RKO (cell line): ENCODE measurements around the gene SNAPC4.
"Not testable (repeated sequence)": the region's sequence is repeated elsewhere in the genome, so short reads cannot be mapped to it uniquely, and the experiment has no call there.

Source experiments
- DNase-seq: peaks from one replicate; pipeline ENCODE4 v3.0.0-alpha.2; 2016; ENCODE audit warnings: low spot score

SNAPC4 gene

DNA sequence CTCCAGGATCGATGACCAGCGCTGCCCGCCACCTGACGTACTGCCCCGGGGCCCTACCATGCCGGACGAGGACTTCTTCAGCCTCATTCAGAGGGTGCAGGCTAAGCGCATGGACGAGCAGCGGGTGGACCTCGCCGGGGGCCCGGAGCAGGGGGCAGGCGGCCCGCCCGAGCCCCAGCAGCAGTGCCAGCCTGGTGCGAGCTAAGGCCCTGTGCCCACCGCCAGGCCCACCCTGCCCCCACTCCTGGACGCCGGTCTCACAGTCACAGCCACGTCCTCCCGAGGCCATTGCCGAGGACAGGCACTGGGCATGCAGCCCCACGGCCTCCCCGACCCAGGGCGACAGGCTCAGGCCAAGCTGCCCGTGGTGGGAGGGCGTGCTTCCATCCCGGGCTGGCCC lies 42.0 kb downstream of the SNAPC4 start:
- DNase-seq: no peak

DNA sequence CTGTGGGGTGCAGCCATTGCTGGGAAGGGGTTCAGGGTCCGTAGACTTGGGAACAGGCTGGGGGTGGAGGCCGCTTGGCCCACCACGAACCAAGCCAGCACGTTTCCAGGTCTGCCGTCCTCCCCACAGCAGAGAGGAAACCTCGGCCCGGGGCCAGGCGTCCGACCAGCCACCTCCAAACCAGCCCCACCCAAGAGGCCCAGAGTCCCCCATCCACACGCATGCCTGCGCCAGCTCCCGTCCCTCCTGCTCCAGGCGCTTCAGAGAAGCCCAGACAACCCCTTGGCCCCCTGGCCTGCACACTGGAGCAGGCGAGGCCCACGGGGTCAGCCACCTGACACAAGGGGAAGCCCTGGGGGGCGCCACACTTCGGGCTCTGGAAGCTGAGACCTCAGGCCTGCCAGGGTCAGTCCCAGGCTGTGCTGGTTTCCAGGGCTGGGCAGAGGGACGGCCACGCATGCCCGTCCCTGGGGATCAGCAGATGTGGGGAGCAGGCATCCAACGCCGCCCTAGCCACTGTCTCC lies 42.7 kb downstream of the SNAPC4 start:
- no peak for DNase-seq

DNA sequence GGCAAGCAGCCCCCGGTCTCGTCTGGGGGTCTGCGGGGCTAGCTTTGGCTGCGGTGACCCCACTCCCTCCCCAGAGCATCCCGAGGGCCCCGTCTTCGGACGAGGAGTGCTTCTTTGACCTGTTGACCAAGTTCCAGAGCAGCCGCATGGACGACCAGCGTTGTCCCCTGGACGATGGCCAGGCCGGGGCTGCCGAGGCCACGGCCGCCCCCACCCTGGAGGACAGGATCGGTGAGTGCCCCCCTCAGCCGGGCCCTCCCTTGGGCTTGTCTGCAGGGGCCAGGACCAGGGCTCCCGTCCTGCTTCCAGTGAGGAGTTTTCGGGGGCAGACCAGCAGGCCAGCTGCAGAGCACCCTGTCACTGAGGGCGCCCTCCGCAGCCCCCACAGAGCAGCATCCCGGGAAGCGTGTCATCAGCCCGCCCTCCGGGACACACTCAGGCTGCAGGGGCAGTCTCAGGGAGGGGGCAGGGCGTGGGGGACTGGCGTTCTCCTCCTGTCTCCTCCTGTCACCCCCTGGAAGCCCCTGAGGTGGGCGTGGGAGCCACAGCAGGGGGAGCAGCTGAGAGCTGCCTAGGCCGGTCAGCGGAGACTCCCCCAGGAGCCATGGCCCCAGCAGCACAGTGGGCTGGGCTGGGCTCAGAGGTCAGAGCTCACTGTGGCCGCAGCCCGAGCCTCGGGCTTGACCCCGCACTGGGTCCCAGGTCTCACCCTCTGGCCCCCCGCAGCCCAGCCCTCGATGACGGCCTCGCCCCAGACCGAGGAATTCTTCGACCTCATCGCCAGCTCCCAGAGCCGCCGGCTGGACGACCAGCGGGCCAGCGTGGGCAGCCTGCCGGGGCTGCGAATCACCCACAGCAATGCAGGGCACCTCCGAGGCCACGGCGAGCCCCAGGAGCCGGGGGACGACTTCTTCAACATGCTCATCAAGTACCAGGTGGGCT lies 44.1 kb downstream of the SNAPC4 start:
- DNase-seq: no peak

DNA sequence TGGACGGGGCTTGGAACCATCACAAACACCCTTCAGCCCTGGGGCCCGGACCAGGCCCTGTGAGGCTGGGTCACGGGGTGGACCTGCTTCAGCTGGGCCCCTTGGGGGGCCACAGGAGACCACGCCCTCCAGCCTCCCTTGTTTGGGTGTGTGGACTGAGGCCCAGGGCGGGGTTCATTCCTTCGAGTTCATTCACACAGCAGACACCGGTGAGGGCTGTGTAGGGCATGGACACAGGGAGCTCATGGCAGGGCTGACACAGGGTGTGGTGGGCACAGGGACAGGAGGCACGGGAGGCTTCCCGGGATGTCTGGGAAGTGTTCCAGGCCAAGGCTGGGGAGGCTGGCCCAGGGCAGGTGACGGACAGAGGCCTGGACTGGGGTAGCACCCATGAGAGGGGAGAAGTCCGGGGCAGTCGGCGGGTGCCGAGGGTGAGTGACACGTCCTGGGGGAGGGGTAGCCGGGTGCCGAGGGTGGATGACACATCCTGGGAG lies 45.3 kb downstream of the SNAPC4 start:
- peak; percentile 45 for DNase-seq

DNA sequence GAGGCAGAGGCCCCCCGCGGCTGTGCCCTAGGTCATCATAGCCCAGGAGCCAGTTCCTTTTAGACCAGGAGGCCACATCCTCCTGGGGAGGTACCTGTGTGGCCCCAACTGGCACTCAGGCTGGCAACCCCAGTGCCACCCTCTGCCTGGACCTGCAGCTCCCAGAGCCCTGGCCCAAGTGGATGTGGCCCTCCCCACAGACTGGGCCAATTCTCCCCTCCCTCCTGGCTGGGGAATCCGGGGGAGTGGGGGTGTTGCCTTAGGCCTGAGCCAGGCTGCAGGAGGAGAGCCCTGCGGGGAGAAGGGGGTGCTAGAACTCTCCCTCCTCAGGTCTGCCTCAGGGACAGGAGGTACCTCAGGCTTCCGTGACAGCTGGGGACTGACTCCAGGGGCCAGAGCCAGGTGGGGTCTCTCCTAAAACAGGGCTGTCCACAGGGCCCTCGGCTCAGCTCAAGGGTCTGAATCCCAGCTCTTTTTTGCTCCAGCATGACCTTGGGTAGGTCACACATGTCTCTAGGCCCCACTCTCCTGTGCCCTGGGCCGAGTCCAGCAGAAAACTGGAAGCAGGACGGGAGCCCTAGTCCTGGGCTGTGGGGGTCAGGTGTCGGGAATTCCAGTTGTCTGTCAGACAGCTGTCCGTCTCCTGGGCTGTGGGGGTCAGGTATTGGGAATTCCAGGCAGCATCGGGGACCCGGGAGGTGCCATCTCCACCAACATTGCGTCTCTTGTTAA lies 46.0 kb downstream of the SNAPC4 start:
- no peak for DNase-seq

DNA sequence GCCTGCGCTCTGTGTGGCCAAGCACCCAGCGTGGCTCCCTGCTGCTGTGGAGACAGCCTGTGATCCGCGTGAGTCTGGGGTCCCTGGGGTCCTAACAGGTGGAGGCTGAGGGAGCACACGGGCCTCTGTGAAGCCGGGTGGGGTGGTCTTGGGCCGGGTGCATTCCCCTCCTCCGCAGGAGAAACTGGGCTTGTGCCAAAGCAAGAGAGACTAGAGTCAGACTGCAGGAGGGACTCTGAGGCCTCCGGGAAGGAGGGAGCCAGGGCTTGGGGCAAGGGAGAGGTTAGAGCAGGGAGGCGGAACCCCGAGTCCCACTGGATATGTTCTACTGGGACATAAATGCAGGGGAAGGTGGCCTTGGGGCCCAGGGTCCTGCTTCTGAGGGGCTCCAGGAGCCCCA lies 46.9 kb downstream of the SNAPC4 start:
- DNase-seq: no peak

DNA sequence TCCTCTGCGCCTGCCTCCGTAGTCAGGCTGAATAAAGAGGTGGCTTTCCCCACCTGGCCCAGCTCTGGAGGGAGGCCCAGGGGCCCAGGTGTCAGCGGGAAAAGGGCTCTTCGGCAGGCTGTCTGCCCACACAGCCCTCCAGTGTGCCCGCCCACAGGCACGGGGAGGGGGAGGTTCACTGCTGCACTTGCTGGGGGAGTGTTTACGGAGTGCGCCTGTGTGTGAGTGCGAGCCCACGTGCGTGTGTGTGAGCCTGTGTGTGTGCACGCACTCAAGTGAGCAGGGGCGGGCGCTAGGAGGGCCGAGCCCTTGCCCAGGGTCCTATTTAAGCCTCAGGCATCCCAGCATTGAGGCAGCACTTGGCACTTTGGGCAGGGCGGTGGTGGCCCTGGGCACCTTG lies 47.3 kb downstream of the SNAPC4 start:
- no peak for DNase-seq

DNA sequence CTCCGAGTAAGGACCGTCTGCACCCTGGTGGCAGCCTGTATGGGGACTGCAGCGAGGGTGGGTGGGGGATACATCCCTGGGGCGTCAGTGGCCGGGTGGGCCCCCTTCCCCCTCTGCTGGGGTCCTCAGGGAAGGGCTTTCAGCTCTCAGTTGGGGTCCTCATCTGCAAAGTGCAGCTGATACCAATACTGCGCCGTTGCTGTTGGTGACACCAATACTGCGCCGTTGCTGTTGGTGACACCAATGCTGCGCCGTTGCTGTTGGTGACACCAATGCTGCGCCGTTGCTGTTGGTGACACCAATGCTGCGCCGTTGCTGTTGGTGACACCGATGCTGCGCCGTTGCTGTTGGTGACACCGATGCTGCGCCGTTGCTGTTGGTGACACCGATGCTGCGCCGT lies 48.1 kb downstream of the SNAPC4 start:
- DNase-seq: not testable (repeated sequence)

DNA sequence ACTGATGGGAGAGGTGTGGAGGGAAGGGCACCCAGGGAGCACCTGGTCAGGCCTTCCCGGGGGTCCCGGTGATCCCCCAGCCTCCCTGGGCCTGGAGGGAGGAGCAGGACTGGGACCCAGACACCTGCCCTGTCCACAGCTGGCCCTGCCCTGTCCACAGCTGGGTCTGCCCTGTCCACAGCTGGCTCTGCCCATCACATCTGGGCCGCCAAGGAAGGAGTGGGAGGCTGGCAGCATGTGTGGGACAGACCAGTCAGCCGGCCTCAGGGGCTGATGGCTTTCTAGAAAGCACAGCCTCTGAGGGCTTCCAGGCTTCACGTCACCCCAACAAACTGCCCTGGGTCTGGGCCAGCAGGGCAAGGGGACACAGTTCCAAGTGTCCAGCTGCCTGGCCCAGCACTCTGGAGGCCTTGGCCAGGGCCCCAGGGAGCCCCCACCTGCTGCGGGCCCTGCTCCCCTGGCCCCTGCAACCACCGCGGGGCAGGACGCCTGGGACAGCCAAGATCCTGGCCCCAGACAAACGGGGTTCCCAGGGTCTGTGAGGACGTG lies 48.6 kb downstream of the SNAPC4 start:
- no peak for DNase-seq
